Muscle of arm (tissue), 12 donors: ENCODE measurements around the gene APOL6. TPM values are rescaled to one million over a fixed set of nuclear protein-coding genes. Genes with fewer than 3 reads are reported as not detected.
A peak's percentile ranks its signal among the peaks of the same experiment; 100 is the strongest.
"Not testable (repeated sequence)": the region's sequence is repeated elsewhere in the genome, so short reads cannot be mapped to it uniquely, and the experiment has no call there.

Source experiments
- DNase-seq: peaks from one replicate; pipeline ENCODE4 v3.0.0-alpha.2; 2013
- polyA plus RNA-seq, 12 donors: library from polyadenylated mRNA; unstranded; fragments of 120-200 nt; gene quantifications; one replicate each; pipeline ENCODE4 v1.2.1, GENCODE V29; 2013; ENCODE audit not compliant: insufficient read length in 12 of 12

APOL6 gene
- polyA plus RNA-seq, 12 donors: 1.1 to 5.2 (median 2.1) TPM; not detected in 1

DNA sequence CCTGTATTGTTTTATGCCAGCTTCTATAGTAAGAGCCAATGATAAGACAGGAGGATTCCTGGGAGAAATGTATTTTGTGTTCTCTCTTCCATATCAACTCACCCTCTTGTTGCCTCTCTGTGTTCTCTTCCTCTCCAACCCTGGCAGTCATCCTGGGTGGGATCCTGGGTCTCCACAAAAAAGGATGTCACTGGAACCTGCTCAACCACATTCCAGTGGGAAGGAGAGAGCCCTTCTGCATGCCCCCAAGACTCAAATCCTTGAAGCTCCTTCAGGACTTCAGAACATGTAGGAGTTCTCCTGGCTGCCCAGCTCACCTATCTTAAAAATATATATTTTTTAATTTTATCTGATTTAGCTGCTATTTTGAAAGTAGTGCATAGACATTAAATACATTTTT, 26.1 kb downstream of the APOL6 start:
- DNase-seq: no peak

DNA sequence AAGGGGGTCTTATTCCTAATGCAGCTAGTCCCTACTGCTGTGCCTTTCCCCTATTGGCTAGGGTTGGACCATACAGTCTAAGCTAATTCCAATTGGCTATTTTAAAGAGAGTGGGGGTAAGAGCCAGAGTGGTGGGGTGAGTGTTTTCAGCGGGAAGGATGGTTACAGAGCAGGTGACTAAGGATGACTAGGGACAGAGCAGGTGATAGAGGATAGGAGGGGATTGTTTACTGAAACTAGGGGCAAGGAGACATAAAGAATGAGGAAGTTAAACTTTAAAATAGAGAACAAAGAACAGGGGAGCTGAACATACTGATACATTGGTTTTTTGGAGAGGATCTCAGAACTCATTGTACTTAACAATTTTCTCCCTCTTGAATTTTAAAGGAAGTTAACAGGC, 27.8 kb downstream of the APOL6 start:
- DNase-seq: not testable (repeated sequence)

DNA sequence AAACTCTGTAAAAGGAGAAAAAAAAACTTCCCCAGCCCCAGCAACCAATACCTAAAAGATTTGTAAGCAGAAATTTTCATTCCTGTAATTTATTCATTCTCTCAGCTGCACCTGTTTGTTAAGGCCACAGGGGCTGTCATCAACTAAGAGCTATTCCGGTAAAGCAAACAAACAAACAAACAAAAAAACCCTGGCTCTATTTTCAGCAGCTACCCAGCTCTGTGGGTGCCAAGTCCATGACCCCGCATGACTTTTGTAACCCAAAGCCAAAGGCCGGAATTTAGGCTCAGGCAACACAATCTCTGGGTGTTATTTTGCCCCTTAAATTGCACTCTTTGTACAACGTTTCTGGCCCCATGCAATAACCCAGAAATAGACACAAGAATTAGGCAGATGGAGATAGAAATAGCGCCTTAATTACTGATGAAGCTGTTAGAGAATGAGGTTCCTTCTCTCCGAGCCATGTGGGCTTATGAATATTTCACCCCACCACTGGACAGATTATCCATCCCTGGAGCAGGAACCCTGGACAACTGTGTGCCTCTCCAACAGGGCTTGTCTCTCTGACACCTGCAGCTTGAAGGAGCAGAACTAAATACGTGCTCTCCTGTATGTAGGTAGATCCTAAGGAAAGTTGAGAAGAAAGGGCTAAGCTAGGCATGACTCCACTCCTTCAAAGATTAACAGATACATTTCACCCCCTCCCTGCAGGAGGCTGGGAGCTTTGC, 29.4 kb downstream of the APOL6 start:
- DNase-seq: no peak

DNA sequence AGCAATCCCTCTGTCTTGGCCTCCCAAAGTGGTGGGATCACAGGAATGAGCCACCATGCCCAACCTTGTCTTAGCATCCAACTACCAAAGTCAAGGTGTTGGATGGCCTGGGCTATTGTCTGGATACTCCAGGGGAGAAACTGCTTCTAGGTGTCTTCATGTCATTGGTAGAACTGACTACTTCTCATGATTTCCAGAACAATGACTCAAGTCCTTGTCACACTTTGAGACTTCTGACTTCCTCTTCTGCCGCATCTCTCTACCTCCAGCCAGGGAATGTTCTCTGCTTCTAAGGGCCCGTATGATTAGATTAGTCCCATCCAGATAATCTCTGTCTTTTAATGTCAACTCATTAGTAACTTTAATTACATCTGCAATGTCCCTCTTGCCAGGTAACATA, 30.6 kb downstream of the APOL6 start:
- no peak for DNase-seq

DNA sequence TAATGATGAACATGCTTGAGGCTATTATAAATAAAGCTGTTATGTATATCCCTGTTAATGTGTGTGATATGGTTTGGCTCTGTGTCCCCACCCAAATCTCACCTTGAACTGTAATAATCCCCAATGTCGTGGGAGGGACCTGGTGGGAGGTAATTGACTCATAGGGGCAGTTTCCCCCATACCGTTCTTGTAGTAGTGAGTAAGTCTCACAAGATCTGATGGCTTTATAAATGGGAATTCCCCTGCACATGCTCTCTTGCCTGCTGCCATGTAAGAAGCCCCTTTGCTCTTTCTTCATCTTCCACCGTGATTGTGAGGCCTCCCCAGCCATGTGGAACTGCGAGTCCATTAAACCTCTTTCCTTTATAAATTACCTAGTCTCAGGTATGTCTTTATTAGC, 31.2 kb downstream of the APOL6 start:
- DNase-seq: not testable (repeated sequence)

DNA sequence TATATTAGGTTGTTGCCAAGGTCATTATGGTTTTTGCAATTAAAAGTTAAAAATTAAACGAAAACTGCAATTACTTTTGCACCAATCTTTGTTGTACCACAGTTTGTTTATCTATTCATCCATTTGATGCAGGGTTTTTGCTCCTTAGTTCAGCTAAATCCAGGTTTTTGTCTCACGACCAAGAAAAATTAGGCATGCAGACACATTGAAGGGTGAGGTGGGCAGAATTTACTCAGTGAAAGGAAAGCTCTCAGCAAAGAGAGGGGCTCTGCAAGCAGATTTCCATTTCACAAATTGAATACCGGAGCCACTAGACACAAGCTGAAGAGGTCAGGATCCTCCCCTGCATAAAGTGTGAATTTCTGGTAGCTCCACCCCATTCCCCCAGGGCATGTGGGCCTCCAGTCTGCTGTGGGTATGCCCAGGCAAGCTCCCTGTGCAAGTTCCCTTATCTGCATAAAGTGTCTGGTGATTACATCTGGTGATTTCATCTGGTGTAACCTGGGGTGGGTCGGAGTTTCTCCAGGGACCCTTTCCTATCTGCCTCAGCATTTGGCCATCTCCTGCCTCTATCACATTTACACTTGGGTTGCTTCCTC, 33.3 kb downstream of the APOL6 start:
- no peak for DNase-seq

DNA sequence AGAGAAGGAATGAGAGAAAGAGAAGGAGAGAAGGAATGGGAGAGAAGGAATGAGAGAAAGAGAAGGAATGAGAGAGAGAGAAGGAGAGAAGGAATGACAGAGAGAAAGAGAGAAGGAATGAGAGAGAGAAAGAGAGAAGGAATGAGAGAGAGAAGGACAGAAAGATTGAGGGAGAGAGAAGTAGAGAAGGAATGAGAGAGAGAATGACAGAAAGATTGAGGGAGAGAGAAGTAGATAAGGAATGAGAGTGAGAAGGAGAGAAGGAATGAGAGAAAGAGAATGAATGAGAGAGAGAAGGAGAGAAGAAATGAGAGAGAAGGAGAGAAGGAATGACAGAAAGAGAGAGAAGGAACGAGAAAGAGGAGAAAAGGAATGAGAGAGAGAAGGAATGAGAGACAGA, 35.3 kb downstream of the APOL6 start:
- no peak for DNase-seq

DNA sequence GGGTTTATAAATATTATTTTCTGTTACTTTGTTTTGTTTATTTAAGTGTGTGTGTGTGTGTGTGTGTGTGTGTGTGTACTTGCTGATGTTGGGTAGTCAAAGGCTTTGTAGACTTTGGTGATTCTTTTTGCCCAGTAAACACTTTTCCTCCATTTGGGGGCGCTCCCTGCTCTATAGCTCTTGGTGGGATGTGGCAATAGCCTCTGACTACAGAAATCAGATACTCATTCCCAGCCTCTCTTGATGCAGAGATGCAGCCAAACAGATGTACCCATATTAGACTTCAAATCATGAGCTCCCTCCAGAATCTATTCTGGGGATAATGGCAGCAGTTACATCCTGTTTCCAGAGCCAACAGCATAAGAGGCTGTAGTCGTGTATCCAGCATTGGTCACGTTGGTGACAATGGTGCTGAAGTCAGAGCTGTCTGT, 36.0 kb downstream of the APOL6 start:
- DNase-seq: peak; percentile 25

DNA sequence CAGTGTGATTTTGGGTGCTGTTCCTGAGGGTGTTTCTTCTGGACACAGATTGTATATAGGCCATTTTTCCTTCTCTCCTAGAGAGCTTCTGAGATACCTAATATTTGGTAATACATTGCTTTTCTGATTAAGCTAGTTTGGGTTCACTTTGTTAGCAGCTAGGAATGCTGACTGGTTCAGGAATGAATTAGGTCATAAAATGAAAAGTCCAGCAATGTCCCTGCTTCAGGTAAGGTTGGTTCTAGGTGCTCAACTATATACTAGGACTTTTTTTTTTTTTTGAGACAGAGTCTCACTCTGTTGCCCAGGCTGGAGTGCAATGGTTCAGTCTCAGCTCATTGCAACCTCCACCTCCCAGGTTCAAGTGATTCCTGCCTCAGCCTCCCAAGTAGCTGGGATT, 36.5 kb downstream of the APOL6 start:
- no peak for DNase-seq

DNA sequence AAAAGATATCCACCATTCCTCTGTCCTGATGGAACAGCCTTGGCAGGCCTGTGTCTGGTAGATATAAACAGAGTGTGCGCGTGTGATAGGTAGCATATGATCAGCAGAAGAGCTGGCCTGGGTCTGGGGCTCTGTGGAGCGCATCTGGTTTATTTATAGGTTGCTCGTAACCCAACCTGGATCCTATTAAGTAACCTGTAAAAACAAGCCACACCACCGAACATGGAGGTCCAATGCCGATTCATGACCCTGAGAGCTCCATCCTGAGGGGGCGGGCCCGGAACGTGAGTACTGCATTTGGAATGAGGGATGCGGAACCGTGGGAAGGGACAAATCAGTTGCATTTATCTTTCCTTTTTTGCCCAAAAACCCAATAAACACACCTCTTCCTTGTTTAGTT, 37.5 kb downstream of the APOL6 start:
- DNase-seq: no peak

DNA sequence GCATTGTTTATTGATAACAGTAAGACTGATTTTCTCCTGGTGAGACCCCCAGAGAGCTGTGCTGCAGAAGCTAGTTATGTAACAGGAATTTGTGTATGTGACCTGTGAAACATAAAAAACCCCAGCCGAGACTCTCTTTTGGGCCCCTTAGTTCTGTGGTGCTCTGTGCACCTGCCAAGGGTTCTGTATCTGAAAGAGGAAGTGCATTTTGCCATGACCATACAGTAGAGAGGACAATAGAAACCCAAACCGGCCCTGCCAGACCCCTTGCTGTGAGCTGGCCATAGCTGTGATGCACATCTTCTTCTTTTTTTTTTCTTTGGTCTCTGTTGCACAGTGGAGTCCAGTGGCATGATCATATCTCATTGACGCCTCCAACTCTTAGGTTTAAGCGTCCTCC, 38.1 kb downstream of the APOL6 start:
- DNase-seq: no peak

DNA sequence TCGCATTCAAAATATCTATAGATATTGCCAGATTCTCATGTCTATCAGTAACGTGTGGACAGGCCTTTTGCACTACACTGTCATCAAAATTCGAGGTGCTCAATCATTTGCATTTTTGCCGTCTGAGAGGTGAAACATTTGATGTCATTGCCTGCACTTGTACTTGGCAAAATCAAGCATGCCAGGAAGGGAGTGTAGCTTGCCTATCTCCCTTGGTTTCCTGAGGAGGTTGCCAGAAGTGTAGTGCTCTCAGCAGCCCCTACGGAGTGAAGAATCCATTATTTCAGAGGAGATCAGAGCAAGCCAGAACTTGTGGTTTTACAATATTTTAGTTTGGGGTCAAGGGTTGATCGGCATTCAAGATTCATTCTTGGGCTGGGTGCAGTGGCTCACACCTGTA, 39.2 kb downstream of the APOL6 start:
- DNase-seq: no peak

DNA sequence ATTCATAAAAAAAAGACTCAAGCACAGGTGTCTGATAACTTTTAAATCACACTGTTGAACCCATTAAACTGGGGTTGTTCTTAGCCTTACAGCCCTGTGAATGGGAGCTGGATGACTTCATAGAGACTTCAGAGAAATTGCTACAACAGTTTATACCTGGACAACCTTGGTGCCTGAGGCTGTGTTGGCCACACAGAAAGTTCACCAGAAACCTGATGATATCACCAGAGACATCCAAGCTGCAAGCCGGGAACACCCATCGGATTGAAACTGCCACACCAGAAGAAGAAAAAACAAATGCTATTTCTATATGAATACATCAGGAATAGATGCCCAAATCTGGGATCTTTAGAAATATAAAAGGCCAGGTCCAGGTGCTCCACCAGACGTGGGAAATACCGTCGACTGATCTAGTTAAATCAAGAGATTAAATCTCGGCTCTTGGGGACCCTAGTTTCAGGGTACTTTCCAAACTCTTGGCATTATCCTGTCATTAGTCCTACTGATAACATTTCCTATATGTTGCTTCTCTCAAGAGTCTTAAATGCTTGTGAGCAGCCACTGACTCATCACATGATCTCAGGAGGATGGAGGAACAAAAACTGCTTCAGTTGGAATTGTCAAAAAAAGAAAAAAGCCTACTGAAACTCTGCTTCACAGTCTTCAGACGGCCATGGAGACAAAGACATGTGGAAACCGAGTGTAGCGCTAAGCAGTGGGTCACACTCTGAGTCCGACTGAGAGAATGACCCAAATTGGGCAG, 40.8 kb downstream of the APOL6 start:
- DNase-seq: no peak

DNA sequence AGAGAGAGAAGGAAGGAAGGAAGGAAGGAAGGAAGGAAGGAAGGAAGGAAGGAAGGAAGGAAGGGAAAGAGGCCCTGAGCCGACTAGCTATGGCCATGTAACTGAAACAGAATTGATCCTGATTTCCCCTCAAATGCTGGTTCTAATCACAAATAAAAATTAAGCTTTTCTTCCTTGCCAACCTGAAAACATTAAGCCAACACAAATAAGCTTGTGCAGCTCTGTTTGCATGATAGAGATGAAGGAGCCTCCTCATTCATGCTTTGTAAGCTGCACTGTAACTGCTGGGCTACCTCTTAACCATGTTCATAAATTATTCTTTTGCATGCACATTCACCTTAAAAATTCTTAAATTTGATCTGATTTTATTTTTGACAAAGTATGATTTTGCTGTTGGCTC, 41.8 kb downstream of the APOL6 start:
- no peak for DNase-seq

DNA sequence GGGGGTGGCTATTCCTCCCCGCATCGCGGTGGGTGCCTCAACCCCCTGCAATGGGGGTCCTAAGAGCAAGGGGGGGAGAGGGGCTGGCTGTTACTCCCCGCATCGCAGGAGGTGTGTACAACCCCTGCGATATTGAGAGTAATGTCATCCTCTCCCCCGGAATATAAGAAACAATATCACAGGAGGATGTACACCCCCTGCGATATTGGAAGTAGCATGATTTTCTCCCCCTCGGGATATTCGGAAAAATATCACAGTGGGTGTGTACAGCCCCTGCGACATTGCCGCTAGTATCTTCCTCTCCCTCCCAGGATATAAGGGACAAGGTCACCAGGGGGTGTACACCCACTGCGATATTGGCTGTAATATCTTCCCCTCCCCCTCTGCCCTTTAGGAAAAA, 47.0 kb downstream of the APOL6 start:
- no peak for DNase-seq

DNA sequence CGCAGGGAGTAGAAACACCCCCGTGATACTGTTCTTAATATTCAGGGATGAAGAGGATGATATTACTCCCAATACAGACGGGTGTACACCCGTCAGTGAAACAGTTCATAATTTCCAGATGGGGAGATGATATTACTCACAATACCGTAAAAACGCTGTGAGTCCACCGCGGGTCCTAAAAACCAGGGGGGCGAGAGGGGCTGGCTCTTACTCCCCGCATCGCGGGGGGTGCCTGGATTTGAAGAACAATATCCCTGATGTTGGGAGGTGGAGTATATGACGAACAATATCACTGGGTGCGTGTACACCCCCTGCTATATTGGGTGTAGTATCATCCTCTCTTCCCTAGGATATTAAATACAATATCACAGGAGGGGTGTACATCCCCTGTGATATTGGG, 48.9 kb downstream of the APOL6 start:
- DNase-seq: no peak

DNA sequence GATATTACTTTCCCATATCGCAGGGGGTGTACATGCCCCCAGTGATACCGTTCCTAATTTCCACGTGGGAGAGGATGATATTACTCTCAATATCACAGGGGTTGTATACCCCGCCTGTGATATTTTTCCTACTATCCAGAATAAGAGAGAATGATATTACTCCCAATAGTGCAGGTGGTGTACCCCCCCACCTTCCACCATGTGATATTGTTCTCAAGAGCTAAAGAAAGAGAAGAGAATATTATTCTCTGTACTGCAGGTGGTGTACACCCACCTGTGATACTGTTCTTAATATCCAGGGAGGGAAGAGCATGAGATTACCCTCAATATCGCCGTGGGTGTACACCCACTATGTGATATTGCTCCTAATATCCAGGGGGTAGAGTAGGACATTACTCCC, 51.6 kb downstream of the APOL6 start:
- not testable (repeated sequence) for DNase-seq

DNA sequence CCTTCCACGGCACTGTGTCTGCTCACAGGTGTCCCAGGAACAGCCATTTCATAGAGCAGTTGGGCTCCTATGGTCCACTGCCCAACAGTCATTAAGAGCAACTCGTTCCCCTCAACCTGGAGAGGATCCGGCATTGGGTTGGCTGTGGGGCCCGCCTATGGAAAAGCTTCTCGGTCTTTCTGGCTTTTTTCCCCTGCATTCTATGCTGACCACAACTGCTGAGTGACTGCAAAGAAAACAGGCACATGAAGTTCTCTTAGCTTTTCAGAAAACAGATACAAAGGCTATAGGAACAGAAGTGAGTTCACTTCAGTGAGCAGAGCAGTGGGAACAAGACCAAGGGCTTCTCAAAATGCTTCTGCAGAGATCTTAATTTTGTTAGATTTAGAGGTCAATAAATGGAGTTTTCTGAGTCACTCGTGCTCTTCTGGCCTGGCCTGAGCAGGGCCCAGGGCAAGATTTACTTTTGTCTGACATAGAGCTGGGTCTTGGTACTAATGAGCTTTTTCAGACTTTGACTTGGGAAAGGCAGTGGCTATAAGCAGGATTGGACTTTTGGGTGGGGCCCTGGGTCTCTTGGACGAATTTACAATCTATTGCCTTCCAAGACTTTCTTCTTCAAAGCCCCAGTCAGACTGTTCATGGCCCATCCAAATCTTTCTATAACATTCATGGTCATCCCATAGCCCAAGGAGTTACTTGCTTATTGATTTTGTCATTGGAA, 55.8 kb downstream of the APOL6 start:
- no peak for DNase-seq

DNA sequence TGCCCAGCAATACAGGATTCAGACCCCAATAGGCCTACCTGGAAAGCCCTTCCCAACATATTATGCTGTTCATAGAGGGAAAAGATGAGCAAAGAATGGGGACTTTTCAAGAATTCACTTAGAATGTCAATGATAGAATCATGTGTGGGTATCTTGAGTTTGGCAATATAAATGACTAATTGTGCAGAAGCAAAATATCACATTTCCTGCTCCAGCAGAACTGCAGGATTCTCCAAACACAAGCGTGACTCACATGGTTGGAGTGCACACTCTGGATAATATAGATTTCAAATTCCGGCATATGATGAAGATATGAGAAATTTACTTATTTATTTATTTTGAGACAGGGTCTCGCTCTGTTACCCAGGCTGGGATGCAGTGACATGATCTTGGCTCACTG, 56.9 kb downstream of the APOL6 start:
- no peak for DNase-seq

DNA sequence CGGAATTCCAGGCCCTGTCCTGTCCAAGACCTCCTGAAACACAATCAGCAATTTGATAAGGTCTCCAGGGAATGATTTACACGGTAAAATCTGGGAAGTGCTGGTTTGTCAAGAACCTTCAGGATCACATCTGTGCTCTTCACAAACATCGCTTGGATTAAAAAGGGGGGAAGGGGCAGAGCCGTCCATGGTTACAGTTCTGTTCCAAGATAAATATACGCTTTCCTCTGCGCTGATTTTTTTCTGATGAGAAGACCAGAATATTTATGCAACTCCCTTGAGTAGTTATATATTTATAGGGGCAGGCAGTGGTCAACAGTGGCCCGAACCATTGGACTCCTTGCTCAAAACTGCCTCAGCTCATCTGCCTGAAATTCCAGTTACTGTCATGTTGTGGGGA, 60.2 kb downstream of the APOL6 start:
- DNase-seq: no peak

DNA sequence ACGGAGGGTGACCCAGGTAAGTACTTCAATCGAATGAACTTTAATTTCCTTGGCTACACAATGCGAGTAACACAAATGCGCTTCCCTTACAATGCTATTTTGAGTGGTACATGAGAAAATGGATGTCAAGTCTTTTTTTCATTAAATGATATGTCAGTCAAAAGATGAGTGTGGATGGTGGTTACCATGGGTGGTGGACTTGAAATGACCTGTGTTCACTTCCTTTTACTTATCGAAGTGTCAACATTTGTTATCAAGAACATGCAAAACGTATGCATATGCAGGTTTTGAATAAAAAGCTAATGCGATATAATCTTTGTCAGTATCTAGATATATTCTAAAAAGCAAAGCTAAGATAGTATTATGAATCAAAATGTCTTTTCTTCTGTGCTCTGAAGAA, 60.7 kb downstream of the APOL6 start:
- DNase-seq: no peak

DNA sequence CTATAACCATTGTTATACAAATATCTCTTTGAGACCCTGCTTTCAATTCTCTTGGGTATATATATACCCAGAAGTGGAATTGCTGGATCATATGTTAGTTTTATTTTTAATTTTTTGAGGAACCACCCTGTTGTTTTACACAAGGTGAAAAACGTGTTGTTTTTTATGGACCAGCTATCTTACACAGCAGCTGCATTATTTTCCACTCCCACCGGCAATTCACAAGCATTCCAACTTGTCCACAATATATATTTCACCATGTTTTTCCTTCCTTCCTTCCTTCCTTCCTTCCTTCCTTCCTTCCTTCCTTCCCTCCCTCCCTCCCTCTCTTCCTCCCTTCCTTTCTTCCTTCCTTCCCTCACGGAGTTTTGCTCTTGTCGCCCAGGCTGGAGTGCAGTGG, 63.1 kb downstream of the APOL6 start:
- DNase-seq: no peak

DNA sequence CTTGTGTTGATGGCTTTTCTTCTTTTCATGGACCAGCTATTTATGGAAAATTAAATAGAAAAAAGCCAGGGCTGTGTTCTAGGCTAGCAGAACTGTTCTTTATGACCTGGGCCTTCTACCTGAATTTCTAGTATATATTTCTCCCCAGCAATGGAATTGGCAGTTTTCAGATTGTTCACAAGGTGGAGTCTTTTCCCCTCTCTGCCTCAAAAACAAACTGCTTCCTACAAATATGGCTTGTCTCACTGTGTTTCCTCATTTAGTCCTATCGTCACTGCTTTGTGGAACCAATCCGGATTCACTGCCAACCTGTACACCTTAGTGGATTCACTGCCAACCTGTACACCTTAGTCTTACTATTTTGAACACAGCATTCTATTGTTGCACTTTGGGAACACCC, 64.4 kb downstream of the APOL6 start:
- no peak for DNase-seq
